ENCODE data around the gene CFAP100. TPM values are rescaled to one million over a fixed set of nuclear protein-coding genes. Genes with fewer than 3 reads are reported as not detected.

The CFAP100 gene
- total RNA-seq, 1 experiment from 2014 or later, result not detected

DNA sequence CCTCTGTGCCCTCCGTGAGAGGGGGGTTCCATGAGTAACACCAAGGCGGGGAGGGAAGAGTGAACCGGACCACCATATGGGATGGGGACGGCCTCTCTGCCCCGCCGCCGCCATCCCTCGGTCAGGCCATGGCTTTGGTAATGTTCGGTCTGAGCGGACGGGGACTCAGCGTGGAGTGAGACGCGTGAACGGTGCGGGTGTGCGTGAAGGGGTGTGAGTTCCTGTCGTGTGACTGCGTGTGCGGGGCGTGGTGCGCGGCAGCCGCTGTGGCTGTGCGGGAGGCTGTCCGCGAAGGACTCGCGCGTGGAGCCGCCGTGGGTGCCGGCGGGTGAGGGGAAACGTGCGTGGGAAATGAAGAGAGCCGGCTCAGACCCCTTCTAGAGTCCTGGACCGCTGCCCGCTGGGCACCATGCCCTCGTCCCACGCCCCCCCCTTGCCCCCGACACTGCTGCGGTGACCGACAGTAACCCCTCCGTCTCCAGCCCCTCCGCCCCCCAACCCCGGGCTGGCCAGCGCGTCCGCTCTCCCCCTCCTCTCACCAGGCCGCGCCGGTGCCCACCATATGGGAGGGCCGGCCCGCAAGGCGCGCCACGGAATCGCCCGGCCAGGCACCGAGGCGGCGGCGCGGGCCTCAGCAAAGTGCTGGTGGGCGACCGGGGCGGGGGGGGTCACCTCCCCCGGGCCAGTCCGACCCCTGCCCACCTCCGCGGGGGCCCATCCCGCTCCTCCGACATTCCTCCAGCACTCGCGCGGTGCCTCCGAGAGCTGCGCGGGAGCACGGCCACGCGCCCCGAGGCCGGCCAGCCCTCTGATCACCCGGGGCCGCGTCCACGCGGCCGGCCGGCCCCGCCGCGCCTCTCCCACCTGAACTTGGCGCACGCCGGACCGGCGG, 38.1 kb upstream of the CFAP100 start:
- no peak for DNase-seq (ENCODE audit: low read depth)

DNA sequence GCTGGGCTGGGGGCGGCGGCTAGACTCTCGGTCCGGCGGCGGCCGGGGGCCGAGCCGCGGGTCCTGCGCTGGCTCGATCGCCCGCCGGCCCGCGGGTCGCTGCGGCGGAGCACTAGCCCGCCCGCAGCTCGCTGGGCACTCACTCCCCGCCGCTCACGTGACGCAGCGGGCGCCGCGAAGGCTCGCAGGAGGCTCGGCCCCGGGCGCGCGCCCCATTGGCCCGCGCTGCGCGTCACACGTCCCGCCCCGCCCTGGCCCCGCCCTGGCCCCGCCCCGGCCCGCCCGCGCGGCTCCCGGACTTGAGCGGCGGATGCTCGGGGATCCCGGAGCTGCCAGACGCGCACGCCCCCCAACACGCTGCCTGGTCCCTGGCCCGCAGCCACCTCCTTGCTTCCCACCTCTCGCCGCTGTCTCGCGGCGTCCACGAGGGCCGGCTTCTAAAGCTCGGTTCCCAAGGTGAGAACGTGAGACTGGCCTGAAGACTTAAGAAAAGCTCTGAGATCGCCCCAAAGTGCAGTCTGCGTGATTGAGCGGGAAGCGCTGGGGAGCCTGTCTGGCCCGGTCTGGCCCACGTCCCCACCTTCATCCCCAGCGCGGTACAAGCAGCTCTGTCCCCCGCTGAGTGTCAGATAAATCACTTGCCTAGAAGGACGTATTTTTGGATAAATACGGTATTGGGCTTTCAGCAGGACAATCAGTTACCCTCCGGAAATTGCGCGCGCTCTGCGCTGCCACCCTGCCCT, 37.2 kb upstream of the CFAP100 start, which contains the start of gene KLF15:
Gene KLF15 (minus strand): TSS at position 114 of the 743 bp plus-strand sequence. CDS start 4,486 bp downstream, outside the sequence.
- DNase-seq (ENCODE audit: low read depth), result peak; percentile 58

DNA sequence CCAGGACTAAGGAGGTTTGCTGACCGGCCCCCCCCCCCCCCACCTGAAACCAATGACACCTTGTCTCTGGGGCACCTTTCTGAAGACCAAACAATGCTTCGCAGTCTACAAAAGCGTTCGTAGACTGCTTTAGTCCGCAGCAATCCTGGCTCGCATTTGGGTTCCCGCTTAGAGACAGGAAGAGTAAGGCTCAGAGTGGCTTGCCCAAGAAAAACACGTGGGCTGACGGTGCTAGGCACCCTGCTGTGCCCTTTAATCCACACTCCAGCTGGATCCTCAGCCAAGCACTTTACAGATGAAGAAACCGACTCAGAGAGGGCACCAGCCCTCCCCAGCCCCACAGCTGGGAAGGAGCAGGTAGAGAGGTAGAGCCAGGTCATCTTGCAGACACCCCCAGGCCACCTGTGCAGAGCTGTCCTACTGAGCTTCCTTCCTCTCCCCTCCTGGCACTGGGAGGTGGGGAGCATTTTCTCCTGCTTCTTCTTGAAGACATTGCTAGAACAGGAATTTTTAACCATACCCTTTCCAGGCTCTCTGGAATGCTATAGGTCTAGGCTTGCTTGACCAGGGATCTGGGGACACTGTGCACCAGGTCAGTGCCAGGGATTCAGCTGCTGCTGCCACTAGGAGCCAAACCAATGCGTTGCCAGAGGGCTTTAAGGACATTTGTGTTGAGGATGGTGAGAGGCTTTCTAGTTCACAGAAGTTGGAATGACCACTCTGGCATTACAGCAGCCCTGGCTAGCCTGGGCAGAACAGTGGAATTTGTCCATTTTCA, 36.5 kb upstream of the CFAP100 start:
- DNase-seq (ENCODE audit: low read depth), result no peak

DNA sequence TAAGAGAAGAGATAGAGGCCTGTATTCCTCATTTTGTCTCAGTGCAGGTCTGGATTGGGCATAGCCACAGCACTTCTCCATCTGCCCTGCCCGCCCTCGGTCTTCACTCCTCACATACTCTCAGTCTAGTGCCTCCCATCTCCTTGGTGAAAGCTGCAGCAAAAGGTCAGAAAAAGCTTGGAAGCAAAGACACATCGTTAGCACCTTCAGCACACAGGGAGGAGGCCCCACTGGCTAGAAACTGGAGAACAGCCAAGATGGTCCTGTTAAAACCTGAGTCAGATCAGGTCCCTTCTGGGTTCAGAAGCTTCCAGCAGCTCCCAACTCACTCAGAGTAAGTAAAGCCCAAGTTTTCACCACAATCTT, 35.9 kb upstream of the CFAP100 start:
- DNase-seq (ENCODE audit: low read depth), result no peak

DNA sequence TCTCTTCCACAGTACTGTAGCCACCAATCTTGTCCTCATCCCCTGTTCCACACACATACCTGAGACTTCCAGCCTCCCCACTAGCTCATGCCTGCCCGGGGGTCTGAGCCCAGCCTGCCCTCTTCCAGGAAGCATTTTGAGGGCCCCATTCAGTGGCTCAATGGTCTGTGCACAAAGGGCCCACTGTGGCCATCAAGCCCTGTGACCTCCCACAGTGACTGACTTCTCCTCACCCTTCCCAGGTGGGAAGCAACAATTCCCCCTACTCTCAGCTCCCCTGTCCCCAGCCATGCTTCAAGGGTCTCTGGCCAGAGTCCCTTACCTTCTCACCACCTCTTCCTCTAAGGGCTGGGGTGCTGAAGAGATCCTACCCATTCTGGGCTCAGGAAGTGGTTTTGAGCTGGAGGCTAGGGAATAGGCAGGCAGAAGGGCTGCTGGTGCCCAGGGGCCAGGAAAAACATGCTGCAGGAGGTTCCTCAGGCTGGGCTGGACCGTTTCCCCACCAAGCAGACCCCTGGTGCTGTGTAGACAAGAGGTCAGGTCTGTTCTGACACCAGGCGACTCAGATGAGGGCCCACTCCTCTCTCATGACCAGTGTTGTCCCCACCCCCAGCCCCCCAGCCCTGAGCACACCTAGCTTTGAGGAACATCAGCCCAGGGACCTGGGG, 34.5 kb upstream of the CFAP100 start:
- DNase-seq (ENCODE audit: low read depth), result no peak

DNA sequence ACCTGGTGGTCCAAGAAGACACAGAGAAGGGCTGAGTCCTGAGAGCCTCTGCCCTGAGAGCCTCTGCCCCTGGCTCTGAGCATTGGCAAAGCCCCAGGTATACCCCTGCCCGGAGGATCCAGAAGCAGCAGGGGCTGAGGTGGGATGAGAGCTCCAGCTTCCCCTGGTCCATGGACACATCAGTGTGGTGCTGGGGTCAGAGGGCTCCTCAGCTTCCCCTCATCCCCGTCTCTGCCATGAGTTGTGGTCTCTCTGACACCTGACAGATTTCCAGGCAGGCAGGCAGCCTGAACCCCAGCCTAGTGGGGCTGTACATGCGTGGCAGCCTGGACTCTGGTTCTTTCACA, 34.0 kb upstream of the CFAP100 start:
- no peak for DNase-seq (ENCODE audit: low read depth)

DNA sequence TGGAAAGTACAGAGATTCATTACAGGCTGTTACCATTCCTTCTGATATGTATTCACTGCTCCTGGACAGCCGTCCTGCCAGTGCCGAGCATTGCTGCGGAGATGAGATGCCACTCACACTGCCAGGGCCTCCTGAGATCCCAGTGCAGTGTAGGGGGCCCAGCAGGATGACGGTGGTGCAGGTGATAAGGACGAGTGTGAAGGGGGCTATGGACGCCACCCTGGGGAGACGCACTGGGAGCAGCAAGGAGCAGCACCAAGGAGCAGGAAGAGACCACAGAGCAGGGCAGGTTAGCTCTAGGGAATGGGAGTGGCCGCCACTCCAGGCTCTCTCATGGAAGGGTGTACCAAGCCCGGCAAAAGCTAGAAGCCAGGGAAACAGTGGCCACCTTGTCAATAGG, 33.5 kb upstream of the CFAP100 start:
- no peak for DNase-seq (ENCODE audit: low read depth)

DNA sequence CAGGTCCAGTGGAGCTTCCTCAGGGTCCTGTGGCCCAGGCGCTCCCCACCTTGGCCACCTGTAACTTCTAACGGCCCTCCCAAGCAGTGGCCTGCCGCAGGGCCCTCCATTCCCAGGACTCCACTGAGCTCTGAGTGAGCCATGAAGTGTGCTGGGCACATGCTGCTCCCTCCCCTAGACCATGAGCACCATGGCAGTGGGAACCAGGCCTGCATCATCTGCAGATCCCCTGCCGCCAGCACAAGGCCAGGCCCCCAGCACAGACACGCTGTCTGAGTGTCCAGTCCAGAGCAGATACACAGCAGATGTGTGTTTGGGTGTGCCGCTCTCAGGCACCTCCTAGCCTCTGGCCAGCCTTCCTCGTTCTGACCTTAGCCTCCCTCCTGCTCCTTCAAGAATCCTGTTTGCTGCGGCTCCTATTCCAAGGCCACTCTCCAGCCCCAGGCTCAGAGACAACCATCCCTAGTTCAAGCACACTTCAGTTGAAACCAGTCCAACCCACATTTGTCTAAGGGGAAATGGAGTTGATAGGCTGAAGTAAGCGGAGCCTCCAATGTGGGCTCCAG, 30.5 kb upstream of the CFAP100 start:
- no peak for DNase-seq (ENCODE audit: low read depth)

DNA sequence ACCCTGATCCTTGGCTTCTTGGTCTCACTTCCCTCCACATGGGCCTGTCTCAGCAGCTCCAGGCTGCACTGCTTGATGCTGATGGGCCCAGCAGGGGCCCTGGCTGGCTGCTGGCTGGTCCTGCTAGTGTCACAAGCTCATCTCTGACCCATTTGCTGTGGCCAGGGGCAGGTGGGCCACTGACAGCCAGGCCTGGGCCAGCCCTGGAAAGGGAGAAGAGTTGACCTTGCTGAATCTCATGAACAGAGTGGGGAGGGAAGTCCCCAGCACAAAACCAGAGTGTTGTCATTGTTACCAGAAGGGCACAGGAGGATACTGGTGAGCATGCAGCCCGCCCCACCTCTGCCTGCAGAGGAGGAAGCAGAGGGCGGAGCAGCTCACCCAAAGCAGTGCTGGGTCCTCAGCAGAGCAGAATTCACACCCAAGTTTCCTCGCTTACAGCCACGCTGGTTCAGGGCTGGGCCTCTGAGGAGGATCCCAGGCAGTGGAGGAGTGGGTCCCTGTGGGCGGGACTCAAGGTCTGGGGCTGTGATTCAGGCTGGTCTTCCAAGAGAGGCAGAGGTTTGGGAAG, 29.9 kb upstream of the CFAP100 start:
- DNase-seq (ENCODE audit: low read depth), result no peak

DNA sequence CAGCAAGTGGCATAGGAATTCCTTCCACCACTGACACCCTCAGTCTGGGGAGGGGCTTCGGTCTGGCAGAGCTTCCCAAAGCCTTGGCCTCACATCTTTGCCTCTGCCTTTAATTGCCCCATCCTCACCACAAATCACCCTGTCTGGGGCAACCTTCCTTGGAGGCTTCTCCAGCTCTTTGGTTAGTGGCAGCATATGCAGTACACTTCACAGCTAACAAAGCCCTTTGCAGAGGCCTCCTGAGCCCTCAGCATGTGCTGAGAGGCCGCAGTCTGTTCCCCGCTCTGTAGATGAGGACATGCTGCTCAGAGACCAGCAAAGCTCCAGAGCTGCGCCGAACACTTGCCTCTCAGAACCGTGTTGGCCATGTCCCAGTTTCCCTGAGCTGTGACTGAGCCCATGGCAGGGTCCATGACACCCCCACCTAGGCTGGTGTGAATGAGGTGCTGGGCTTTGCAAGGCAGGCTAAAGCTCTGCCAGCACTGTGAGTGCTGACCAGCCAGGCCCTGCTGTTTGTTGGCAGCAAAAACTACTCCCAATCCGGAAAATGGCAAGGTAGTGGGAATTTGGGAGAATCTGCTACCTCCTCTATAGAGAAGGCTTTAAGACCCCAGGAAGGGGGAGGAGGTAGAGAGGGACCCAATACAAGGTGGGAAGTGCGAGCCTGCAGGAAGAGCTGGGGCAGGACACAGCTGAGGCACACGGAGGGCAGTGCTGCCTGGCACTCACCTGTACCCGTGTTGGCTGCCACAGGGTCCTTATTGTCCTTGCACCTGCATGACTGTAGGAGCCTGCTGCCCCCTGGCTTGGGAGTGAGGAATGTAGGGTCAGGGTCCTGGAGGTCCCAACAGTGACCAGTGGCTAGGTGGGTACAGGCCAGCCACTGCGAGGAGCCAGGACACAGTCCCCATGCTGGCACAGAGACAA, 29.1 kb upstream of the CFAP100 start:
- no peak for DNase-seq (ENCODE audit: low read depth)

DNA sequence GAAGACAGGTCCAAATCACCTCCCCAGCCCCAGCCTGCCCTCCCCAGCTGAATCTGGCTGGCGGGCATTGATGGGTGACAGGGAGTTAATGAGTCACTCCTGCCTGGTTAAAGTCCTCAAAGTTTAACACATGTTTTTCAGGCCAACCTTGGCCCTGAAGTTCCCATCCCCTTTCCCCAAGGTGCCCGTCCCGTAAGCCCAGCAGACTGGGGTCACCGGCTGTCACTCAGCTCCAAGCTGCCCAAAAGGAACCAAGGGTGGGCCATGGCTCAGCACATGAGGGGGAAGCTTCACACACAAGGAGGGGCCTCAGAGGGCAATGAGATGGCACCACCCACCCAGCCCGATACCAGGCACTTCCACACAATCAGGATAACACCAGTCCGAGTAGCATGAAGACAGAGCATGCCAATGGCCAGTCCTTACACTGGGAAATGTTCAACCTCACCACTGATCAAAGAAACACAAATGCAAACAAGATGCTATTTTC, 27.3 kb upstream of the CFAP100 start:
- no peak for DNase-seq (ENCODE audit: low read depth)

DNA sequence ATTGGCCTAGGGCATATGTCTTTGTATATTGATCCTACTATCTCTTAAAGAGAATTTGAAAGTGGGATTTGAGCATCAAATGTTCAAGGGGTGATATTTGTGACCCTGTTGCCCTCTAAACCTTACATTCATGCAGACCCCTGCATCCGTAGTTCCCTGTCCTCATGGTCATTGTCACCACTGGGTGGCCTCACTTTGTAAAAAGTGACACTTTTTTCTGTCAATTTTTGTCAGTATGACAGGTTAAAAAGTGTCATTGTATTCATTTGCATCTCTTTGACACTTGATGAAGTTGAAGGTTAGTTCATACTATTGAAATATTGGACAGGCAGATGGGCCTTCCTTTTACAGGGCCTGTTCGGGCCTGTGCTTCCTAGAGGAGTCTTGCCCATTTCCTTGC, 25.2 kb upstream of the CFAP100 start:
- DNase-seq (ENCODE audit: low read depth), result no peak

DNA sequence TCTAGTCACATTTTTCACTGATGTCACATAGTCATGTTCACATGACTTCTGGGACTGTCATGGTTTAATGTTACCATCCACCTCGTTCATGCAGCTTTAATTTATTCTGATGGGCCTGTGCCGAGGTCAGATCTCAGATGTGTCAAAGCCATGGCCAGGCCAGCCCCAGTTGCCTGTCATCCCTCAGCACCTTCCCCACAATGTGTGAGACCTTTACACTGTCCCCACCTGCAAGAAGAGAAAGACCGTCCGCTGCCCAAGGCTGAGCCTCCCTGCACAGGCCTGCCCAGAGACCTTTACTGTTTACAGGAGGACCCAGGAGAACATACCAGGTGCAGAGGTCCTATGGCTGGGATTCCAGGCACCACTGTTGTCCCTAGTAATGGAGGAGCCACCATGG, 24.7 kb upstream of the CFAP100 start:
- no peak for DNase-seq (ENCODE audit: low read depth)

DNA sequence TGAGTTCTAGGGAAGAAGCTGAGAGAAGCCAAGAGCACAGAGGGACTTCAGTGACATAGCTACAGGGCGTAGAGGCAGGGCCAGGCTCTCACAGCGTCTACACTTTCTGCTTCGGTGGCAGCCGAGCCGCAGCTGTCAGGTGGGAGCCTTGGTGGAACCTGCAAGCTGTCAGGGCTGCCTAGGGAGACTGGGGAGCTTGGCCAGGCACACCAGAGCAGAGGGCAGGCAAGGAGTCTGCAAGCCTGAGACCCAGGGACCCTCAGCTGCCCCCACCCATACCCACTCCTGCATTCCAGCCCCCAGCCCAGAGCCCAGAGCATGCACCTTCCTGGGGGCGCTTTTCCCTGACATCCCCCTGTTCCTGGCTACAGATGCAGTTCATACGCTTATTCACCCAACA, 24.1 kb upstream of the CFAP100 start:
- no peak for DNase-seq (ENCODE audit: low read depth)

DNA sequence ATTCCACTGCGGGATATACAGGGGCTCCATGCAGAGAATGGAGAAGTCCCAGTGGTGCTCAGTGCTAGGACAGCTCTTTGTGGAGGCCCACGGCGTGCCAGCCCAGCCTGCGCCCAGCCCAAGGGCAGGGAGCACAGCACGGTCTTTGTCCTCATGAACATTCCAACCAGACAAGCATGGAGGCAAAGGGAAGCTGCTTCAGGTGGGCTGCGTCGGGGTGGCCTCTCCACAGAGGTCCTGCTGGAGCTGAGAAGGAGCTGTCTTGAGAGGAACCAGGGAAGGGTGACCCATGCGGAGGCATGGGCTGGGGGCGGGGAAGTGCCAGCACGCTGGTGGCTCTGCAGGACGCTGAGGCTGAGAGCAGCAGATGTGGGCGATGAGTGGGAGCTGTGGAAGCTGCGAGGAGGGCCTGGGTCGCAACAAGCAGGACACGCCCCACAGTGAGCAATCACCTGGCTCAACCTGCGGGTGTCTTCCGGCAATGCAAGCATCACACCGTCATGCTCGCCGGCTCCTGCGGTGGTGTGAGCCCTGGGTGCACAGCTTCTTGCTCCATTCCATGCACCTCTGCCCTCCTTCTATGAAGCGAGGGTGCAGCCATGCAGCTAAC, 23.5 kb upstream of the CFAP100 start:
- no peak for DNase-seq (ENCODE audit: low read depth)

DNA sequence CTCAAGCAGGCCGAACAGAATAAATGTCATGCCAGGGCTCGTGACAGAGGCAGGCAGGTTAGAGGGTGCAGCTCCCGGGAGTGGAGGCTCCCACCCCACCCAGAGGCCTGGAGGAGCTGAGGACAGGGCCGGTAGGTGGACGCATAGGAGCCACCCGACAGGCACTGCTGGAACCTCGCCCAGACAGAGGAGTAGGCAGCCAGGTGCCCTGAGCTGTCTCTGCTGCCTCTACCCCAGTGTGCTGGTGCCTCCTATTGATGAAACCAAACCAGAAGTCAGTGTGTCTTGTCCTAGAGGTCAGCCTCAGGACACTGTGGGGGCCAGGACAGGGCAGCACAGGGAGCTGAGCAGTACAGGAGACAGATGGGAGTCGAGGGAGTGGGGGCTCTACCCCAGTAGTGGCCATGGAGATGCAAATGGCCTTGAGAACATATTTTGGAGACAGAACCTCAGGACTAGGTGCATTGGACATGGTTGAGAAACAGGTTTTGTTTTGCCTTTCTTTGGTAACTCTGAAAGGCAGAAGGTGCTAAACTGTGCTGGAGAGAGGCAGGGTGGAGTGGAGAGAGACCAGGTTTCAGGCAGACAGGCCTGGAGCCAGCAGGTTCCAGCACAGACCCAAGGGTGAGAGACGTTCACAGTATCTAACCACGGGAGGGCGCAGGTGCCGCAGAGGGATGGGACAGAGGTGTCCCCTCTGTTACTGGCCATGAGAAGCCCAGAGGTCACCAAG, 22.1 kb upstream of the CFAP100 start:
- DNase-seq (ENCODE audit: low read depth), result no peak

DNA sequence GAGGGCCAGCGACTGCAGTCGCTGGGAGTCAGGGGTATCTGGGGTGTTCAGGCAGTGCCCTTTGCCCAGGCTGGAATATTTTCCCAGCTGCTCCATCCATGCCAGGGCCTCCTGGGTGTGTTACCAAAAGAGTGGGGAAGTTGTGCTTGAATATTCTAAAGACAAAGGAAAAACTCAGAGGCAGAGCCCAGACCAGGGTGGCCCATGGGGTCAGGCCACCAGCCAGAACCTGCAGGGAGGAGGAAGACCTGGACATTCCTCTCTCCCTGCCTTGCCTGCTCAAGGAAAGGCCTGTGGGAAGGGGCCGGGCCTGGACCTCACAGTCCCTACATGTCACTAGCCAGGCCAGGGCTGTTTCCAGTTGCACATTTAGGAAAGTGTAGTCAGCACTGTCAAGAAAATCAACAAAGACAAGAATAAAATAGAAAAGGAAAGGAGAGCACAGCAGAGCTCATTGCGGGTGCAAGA, 21.5 kb upstream of the CFAP100 start:
- no peak for DNase-seq (ENCODE audit: low read depth)

All from LHCN-M2 (cell line).